Activated CD8-positive, alpha-beta memory T cell treated with anti-CD3 and anti-CD28 coated beads for 4 hours (primary cell): ENCODE data around the gene NEK6.

ENCODE experiments used
- DNase-seq, 2 donors: peaks; one replicate each; pipeline ENCODE4 v3.0.0-alpha.2; 2020; ENCODE audit warnings: low read depth in 2 of 2

The NEK6 gene

DNA sequence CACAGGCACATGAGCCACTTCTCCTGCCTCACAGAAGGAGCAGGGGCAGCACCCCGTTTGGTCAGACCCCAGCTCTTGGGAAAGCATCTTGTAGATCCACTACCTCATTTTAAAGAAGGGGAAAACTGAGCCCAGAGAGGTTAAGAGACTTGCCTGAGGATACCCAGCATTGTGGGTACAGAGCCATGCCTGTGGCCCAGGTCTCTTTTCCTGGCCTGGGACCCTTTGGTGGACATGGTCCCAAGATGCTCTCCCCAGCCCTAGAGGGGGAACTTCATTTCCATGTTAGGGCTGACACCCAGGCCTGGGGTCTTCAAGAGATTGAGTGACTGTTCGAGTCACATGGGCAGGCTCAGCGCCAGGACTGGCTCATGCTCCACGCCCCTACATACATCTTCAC lies 64.2 kb downstream of the NEK6 start:
- DNase-seq = no peak

DNA sequence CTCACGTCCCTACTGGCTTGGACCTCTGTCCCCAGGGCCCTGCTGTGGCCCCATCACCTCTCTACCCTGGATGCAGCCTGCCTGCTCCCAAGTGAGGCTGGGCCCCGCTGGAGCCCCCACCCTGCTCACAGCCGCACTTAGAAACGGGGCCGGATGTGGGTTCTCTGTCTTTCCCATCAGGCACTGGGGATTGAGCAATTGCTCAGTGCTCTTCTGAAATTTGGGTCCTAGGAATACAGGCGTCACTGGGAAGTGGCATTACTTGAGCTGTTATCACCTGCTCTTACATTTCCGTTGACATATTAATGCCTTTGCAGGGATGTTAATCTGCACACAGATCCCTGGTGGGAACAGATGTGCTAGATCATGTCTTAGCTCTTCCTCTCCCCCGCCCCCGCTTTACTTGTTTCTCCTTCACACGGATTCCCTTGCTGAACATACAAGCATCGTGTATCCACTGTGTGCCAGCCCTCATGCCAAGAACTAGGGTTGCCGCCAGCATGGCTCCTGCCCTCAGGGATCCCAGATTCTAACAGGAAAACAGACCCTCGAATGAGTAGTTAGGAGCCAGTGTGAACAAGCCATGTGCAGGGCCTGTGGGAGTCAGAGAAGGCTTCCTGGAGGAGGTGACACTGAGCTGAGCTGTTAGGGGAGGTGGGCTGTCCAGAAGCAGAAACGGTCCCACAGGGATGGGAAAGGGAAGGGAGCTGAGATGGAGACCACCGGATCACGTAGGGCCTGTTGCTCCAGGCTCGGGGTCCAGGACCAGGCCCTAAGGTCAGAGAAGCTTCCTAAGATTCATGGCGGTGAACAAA lies 65.1 kb downstream of the NEK6 start:
- DNase-seq = no peak

DNA sequence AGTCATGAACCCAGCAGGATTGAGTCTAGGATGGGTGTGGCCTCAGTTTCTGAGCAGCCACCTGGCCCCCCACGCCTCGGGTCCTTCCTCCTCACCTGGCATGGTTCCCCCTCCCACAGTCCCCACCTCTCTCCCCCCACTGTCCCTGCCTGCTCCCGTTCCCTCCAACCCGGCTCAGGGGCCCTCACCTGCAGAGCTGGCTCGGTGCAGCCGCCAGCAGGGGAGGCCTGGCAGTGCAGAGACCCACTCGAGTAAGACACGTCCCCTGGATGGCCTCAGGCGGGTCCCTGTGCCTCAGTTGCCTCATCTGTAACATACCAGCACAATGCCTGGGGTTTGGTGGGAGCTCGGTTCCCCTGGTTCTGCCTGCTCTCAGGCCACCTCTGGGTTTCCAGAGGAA lies 66.2 kb downstream of the NEK6 start:
- no peak for DNase-seq

DNA sequence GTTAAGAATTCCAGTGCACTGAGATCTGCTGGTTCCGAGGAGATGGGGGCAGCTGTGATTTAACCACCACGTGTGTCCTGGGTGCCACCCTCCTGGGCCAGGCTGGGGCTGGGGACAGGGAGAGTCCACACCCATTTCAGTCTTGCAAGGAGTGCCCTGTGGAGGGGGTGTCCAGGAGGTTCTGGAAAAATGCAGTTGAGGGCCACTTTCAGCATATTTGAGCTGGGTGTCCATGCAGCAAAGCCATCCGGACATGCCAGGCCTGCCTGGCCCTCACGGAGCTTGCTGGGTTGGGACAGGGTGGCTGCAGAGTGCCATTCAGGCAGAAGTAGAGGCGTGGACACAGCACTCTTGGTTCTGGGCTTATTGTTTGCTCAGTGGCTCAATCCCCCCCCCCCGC lies 68.1 kb downstream of the NEK6 start:
- no peak for DNase-seq

DNA sequence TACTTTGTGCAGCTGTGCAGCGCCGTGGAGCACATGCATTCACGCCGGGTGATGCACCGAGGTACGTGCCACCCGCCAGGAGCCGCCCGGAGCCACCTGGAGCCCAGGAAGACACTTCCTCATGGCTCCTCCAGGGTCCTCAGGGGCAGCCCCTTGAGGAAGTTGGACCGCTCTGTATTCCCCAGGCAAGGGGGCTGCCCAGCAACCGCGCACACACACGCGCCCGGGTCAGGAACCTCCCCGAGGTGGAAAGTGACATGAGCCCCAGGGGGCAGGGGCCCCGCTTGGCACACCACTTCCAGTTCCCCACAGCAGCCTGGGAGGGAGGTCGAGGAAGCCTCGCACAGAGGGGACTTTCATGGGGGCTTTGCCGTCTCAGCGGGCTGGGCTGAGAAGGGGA lies 68.6 kb downstream of the NEK6 start:
- no peak for DNase-seq

DNA sequence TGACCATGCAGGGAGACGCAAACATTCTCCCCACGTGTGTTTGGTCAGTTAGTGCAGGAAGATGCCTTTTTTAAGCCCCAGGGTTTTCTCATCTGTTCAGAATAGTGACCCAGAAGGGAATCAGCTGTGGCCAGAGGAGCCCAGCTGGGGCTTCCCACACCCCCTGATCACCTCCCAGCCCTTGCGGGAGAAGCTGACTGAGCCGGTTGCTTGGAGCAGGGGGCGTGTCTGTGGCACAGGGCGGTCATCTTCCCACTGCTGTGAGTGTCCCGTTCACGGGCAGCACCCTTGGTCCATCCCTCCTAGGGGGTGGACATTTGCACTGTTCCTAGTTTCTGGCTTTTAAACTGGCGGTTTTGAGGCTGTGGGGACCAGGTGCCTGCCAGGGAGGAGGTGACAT lies 69.7 kb downstream of the NEK6 start:
- no peak for DNase-seq

DNA sequence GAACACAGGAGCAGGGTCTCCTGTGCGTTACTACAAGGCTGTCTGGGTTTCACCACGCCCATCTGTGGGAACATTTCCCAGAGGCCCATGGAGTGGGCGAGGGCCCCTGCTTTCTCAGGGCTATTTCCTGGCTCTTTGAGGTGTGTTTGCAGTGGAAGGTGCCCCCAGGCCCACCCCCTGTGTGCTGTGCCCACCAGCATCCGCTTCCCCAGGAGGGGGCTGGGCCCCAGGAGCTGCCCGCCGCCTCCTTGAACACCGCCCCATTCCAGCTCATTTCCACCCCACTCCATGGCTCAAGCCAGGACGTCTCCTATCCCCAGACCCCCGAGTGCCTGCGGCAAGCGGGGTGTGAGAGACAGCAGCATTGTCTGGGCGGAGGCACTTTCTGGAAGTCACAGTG lies 70.5 kb downstream of the NEK6 start:
- DNase-seq = no peak

DNA sequence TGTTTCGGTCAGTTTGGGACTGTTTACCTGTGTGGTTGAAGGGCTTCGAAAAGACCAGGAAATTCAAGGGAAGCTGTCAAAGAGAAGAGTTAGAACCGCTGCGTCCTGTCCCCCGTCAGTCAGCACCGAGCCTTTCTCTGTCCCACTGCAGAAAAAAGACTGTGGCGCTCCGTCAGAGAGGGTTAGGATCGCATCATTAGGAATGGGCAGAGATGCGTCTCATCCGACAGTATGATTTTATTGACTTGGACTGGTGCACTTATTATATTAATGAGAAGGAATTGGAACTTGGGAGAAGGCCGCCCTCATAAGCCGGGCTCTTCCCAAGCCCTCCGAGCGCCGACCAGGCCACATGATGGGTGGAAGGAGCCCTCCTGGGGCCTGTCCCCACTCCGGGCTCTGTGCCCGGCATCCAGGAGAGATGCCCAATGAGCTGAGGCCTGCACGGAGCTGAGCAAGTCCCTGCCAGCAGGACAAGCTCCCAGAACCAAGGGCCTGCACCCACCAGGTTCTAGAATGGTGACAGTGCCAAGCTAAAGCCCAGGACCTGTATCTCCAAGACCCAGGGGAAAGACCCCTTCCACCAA lies 71.5 kb downstream of the NEK6 start:
- DNase-seq = no peak

DNA sequence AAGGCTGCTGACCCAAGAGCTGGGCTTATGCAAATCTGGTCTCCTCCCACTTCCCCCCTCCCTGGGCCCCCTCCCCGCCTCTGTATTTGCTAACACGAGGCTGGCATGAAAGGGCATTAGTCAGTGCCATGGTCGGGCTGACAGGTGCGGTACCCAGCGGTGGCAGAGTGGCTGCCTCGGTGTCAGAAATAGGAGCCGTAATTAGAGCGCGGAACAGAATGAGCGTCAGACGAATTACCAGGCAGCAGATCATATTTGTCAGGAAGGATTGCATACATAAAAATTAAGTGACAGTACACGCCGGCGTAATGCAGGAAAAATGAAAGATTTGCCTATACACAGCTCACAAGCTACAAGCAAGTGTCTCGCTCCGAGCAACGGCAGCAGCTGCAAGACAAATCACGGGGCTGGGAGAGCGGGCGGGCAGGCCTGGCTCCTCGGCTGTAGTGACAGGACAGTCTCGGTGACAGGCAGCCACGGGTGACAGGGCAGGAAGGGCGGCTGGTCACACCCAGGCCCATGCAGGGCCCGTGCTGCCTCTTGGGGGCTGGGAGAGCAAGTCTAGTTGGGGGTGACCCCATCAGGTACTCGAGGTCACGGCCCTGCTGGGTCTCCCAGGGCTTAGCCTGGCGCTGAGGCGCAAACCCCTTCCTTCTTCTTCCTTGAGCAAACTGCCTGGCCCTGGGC lies 72.4 kb downstream of the NEK6 start:
- no peak for DNase-seq

DNA sequence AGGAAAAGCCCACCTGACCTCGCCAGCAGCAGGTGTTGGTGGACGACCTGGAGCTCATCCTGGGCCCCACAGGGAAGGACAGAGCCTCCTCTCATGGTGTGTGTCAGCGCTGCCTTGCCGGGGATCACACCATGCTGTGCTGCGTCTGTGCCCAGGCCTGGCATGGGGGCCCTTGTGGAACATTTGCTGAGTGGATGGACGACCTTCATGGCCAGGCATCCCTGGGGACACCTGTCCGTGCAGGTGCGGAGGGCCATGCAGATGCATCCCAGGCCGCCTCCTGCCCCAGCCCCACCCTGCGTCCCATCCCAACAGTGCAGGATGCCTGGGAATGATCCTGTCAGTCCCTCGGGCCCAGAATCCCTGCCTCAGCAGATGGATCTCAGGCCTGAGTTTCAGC lies 73.8 kb downstream of the NEK6 start:
- no peak for DNase-seq

DNA sequence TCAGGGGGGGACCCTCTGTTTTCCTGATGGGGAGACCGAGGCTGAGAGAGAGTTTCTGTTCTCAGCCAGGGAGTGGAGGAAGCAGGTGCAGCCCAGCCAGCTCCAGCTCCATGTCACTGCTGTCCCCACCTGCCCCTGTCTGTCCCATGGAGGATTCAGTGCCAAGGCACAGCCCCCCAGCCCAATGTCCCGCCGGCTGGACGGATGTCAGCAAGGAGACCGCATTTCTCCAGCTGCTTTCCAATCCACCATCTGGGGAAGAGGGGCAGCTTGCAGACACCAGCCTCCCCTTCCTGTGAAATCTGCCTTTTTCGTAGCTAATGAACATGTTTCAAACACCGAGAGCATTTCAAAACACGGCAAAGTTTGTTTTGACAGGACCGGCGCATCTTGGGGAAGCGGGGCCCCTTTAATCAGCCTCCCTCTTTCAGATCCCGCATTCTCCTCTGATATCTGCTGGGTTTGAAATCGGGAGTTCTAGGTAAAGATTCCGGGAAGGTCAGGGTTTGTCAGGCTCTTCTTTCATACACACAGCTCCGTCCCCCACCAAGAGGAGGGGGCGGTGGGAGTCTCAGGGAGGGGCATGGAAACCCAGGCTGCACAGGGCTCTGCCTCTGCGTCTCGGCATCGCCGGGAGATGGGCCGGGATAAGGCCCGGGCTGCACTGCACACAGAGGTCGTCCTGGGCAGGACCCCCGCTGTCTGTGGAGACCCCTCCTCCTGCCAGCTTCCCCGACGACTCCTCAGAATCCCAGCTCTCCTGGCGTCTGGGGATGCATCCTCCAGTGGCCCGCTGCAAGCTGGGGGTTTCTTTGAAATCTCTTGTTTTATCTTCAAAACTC lies 74.8 kb downstream of the NEK6 start:
- DNase-seq = no peak

DNA sequence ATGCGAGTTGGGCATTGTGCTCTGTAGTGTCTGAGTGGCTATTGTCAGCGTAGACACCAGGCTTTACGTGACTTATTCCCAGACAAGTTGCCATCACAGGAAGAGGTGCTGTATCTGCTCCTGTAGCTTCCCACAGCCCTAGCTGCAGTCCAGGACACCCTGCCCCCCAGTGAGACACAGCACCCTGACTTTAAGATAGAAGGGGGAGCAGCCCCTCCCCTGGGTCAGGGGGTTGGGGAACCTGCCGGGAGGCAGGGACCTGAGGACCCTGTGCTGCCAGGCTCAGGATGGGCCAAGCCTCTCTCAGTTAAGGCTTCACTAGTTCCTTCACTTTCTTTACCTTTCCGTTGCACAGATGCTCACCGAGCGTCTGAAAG lies 75.4 kb downstream of the NEK6 start:
- no peak for DNase-seq

DNA sequence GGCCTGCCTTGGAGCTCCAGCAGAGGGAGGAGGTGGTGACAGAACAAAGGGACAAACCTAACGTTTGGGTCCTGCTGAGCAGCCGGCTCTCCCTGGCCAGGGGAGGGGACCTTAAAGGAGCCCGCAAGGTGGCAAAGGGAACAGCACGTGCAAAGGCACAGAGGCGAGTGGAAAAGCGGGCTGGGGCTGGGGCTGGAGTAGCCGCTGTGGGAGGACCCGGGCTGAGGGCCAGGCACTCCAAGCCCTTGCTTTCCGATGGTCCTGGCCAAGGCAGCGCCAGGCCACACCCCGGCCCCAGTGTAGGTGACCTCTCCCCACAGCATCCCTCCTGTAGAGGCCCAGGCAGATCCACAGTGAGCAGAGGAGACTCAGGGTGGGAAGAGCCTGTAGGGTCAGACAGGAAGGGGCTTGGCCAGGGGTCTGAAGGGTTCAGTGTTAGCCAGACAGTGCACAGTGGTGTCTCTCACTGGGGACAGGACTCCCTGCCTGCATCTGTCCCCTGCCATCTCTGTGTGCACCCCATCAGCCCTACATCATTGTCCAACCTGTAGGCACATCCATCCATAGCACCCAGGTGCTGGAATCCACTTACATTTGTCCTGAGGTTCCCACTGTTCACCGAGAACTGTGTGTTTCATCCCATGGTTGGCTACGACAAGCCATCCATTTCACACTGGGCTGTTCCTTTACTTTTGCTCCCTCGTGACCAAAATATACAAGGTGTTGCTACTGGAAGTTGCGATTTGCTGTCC lies 77.0 kb downstream of the NEK6 start:
- DNase-seq = no peak

DNA sequence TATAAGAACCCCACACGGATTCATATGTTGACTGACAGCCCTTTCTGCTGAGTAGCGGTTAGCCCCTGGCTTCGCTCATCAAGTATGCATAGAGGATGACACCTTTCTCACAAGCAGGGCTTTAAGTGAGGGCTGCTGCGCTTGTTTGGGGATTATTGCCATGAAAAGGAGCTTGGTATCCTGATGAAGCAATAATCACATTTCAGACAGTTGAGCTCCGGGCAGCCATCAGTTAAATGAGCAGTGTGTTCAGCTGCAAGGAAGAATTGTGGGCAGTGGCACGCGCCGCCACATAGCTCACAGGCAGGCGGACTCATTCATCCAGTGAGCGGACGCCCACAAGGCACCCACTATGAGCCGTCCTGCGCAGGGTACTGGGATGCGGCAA lies 77.6 kb downstream of the NEK6 start:
- no peak for DNase-seq

DNA sequence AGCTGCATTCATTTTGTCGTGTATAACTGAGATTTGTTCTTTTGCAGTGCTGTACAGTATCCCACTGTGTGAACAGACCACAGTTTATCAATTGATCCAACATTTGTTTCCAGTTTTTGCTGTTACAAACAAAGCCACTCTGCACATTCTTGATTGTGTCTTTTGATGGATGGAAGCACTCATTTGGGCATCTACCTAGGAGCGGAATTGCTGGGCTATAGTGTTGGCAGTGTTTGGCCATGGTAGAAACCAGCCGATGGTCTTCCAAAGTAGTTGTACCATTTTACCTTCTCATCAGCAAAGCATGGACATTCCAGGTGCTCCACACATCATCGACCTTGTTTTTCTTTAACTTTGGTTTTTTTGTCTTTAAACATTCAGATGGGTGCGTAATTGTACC lies 79.8 kb downstream of the NEK6 start:
- no peak for DNase-seq

DNA sequence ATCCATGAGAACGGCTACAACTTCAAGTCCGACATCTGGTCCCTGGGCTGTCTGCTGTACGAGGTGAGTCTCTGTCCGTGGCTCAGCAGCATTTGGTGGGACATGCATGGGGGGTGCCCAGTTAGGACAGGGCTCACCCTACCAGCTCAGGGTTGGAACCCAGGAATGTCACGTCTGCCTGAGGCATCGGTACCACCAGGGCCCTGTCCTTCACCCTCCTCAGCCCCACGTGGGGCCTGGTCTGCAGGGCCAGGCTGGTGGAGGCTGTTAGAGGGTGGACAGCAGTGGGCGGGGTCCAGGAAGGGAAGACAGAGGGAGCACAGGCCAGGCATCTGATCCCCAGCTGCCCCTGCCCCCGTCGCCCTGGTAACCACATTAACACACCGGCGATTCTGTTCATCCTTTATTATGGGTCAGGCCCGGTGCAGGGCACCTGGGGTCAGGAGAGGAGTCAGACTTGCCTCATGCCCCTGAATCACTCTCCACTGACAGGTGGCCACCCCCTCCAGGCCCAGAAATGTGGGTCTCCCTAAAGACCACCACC lies 81.9 kb downstream of the NEK6 start:
- no peak for DNase-seq

DNA sequence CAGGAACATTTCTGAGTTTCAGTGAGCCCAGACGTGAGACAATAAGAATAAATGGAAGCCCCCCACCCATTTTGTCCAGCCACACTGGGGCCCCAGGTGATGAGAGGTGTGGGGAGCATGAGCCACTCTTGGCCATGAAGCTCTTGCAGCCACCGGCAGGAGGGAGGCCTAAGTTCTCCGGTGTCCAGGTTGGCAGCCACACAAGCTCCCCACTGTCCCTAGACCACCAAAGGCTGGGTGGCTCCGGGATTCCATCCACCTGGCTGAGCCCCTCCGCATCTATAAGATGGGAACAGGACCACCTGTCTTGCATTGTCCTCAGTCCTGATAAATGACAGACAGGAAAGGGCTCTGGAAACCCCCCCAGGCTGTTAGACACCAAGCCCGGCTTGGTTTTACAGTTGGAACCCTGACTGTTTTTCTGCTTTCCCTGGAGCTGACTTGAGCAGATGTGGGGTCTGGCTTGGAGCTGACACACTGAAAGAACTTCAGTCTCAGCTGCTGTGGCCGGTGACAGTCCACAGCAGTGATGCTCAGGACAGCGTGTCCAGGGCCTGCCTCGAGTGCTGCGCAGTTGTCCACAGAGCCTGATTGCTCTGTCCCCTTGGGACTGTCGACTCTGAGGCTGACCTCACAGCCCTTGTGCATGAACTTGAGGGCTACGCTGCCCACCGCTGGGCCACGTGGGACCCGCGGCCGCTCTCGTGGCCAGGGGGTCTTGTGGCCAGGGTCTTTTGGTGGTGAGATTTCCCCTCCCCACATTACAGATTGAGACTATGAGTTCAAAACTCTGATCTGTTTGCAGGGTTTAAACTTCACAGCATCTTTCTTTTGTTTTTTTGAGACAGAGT lies 82.7 kb downstream of the NEK6 start:
- DNase-seq = no peak

DNA sequence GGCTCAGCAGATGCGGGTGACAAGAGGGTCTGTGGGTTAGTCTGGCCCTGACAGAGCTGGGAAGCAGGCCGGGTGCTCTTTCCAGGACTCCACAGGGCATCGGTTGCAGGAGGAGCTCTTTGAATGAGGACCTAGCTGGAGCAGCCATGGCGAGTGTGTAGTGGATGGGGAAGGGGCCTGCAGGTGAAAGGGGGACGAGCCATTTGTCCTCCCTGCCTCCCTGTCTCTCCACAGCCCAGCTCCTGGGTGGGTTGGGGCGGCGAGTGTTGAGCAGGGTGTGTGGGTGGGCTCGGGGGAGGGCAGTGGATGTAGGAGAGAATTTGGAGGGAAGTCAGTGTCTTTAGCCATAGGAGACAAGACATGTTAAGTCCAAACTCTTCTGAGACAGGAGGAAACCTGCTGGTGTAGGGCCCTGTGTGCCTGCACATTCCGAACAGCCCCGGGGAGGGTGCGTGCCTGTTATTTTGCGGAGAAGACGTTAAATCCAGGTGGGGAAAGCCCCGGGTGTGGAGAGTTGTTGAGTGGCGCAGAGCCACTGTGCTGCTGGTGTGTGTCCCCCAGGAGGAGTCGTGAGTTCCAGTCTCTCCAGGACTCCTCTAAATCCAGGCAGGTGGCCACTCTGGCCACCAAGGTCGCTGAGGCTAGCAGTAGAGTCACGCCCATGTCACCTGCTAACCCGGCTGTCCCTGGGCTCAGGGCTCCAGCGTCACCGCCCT lies 83.9 kb downstream of the NEK6 start:
- DNase-seq = no peak

DNA sequence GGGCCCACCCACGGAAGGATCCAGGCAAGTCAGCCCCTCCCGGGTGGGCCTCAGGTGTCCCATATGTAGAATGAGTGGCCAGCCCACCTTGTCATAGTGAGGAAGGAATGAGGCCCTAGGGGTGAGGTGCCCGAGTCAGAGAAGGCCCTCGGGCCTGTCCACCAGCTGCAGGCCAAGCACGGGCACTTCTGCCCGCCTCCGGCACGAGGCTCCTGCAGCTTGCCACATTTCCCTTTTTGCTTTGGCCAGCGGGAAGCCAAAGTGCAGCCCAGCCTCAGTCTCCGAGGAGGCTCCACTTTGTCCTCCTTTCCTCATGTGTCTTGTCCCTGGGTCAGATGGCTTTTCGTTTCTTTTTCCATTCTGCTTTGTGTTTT lies 84.6 kb downstream of the NEK6 start:
- no peak for DNase-seq
